ENCODE results near the gene EXOC4. TPM values are rescaled to one million over a fixed set of nuclear protein-coding genes. Genes with fewer than 3 reads are reported as not detected.

EXOC4 gene
- total and polyA plus RNA-seq, 2 of the 8 experiments (the other 6 are each of a cell fraction or from before 2014, with no cell fraction given) = 27.0 to 67.3 TPM

DNA sequence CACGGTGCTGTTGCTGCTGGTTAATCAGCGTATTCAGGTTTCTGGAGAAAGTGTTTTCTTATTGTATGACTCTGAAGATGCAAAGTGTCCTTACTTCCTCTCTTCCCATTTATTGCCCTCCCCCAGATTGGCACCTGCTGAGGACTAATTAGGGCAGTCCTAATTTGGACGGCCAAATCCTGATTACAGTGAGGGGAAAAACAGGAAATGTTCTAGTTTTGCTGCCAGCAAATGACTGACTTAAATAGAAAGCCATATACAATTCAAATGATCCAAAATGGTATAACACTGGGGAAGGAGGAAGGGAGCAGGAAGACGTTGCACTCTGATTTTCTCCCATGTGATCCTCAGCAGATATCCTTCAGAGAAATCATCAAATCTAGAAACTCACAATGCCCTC lies 651.9 kb downstream of the EXOC4 start:
- no peak overlapping the region for H3K4me2 ChIP-seq (ENCODE audit: insufficient read depth in 1 of 2, low read depth in 2 of 2, low read length in 2 of 2)
- H3K18ac ChIP-seq (ENCODE audit: extremely low read depth, low read length) = no peak overlapping the region
- ChIA-PET CTCF (ENCODE audit: partially characterized antibody) (interaction anchor here (0.6 to 0.8 kb wide), 2 partner anchors 77 to 319 kb away, joined by 3 read pairs; no protein-coding TSS in a partner anchor), POLR2A (ENCODE audit: partially characterized antibody) (no interaction called here)
- no peak overlapping the region for H3K4ac ChIP-seq (replicated peaks; ENCODE audit: insufficient read length, low read depth, low read length)
- H2AK5ac ChIP-seq (ENCODE audit: low read depth, low read length) = no peak overlapping the region
- WGBS, 2 experiments (ENCODE audit: extremely low coverage in 1 of 2, insufficient coverage in 1 of 2, insufficient read length in 1 of 2, insufficient replicate concordance in 2 of 2, low coverage in 1 of 2, low lambda C conversion rate in 2 of 2, missing lambda C conversion rate in 1 of 2) = 66% methylated on average over 4 of the region's 4 CpGs; no CpG with 5 or more reads in 1 of the 2 experiments
- H4K20me1 ChIP-seq (replicated peaks in 1 of 2; ENCODE audit: control insufficient read depth in 1 of 2, insufficient read depth in 2 of 2, low read length in 2 of 2) = no peaks in the 10 kb centered on the region
- no peaks in the 10 kb centered on the region for H3K9me3 ChIP-seq (ENCODE audit: insufficient read depth in 2 of 2, low read depth in 1 of 2, low read length in 1 of 2)
- no peak overlapping the region for H2BK5ac ChIP-seq (ENCODE audit: low read depth, low read length)
- no peaks in the 10 kb centered on the region for H3K23me2 ChIP-seq (ENCODE audit: low read depth, low read length)
- H3K36me3 ChIP-seq (ENCODE audit: control insufficient read depth in 2 of 4, insufficient read depth in 4 of 4, low read length in 3 of 4) = no peaks in the 10 kb centered on the region
- H3K79me1 ChIP-seq (ENCODE audit: low read depth, low read length) = no peaks in the 10 kb centered on the region
- no peak overlapping the region for H2BK20ac ChIP-seq (ENCODE audit: low read length)
- no peak overlapping the region for H2AFZ ChIP-seq (ENCODE audit: low read length)
- H3K79me2 ChIP-seq (ENCODE audit: control insufficient read depth in 1 of 2, insufficient read depth in 2 of 2, low read length in 2 of 2) = no peaks in the 10 kb centered on the region
- DNase-seq (ENCODE audit: low read depth in 1 of 2, low spot score in 2 of 2) = no peak
- H3K9ac ChIP-seq (replicated peaks in 1 of 4; ENCODE audit: extremely low read depth in 1 of 4, low read depth in 3 of 4, low read length in 3 of 4) = no peak overlapping the region
- no peak overlapping the region for H2BK120ac ChIP-seq (replicated peaks; ENCODE audit: low read depth, low read length)
- no peak overlapping the region for H2BK12ac ChIP-seq (ENCODE audit: low read depth, low read length)
- no peak overlapping the region for H4K5ac ChIP-seq (ENCODE audit: insufficient read length, low read depth, low read length)
- H4K8ac ChIP-seq (ENCODE audit: extremely low read depth, insufficient read depth, low read length) = no peak overlapping the region
- H3K14ac ChIP-seq (ENCODE audit: insufficient read length) = no peak overlapping the region
- H4K91ac ChIP-seq (replicated peaks; ENCODE audit: insufficient read length, low read length) = no peak overlapping the region
- no peak overlapping the region for H3K27ac ChIP-seq (ENCODE audit: low read depth, low read length)
- no peak overlapping the region for H2BK15ac ChIP-seq (ENCODE audit: low read length)
- no peak overlapping the region for H3K4me3 ChIP-seq (ENCODE audit: extremely low read depth in 1 of 4, insufficient read depth in 2 of 4, low read depth in 3 of 4, low read length in 4 of 4)
- FAIRE-seq = no peak
- H3K56ac ChIP-seq (replicated peaks; ENCODE audit: insufficient read length, low read depth, low read length) = no peak overlapping the region
- peaks cover 0 to 2% (median 0%) of the 10 kb centered on the region in 4 experiments; a peak in 1 of 7 replicates for H3K4me1 ChIP-seq (replicated peaks in 1 of 4; ENCODE audit: control insufficient read depth in 3 of 4, insufficient read depth in 4 of 4, low read length in 3 of 4)
- H3K23ac ChIP-seq (ENCODE audit: insufficient read length) = no peak overlapping the region
- H3K27me3 ChIP-seq (replicated peaks in 1 of 4; ENCODE audit: control insufficient read depth in 3 of 4, extremely low read depth in 1 of 4, insufficient read depth in 3 of 4, low read length in 3 of 4) = no peaks in the 10 kb centered on the region
- TF ChIP-seq SAP30 (IDR thresholded peaks at IDR 0.05; ENCODE audit: insufficient read depth, insufficient replicate concordance, low read length) (no peak), SP4 (IDR thresholded peaks at IDR 0.05; ENCODE audit: low read length) (no peak), BACH1 (IDR thresholded peaks at IDR 0.05; ENCODE audit: low read length) (no peak), YY1 (IDR thresholded peaks at IDR 0.05; ENCODE audit: low read depth, low read length) (no peak), GTF2F1 (IDR thresholded peaks at IDR 0.05; ENCODE audit: borderline replicate concordance, low read depth, low read length) (no peak), CREB1 (IDR thresholded peaks at IDR 0.05) (no peak), SIN3A (conservative IDR thresholded peaks at IDR 0.05 in 1 of 2, IDR thresholded peaks at IDR 0.05 in 1 of 2; ENCODE audit: low read depth in 1 of 2, low read length in 2 of 2) (no peak), CEBPB (IDR thresholded peaks at IDR 0.05; ENCODE audit: low read depth, low read length) (no peak), CHD1 (IDR thresholded peaks at IDR 0.05; ENCODE audit: low read depth, low read length) (no peak)
